Activated CD4-positive, alpha-beta memory T cell treated with anti-CD3 and anti-CD28 coated beads for 36 hours (primary cell): ENCODE measurements around the gene CDCP1. TPM values are rescaled to one million over a fixed set of nuclear protein-coding genes. Genes with fewer than 3 reads are reported as not detected.

Source experiments
- CTCF ChIA-PET: fragments of 350-600 bp; sonication (Branson Sonifier 250); formaldehyde crosslinking; loops from one replicate; lab custom pipeline; 2021; ENCODE audit warnings: antibody characterized with exemption, inconsistent platforms; lab: Charles Lee
- POLR2A ChIA-PET: fragments of 350-600 bp; sonication (Branson Sonifier 250); formaldehyde crosslinking; loops from one replicate; lab custom pipeline; 2021; ENCODE audit warnings: antibody characterized with exemption; lab: Charles Lee
- DNase-seq: peaks from one replicate; pipeline ENCODE4 v3.0.0-alpha.2; 2020
- H3K27ac Mint-ChIP-seq: one replicate; pipeline ENCODE4 v1.8.0; 2021; ENCODE audit warnings: mixed read lengths
- H3K27me3 Mint-ChIP-seq: one replicate; pipeline ENCODE4 v1.8.0; 2021; ENCODE audit warnings: mixed read lengths
- H3K36me3 Mint-ChIP-seq: one replicate; pipeline ENCODE4 v1.8.0; 2021; ENCODE audit warnings: mixed read lengths
- H3K4me1 Mint-ChIP-seq: one replicate; pipeline ENCODE4 v1.8.0; 2021; ENCODE audit warnings: low read depth, mixed read lengths
- H3K4me3 Mint-ChIP-seq: one replicate; pipeline ENCODE4 v1.8.0; 2021; ENCODE audit warnings: mild to moderate bottlenecking, mixed read lengths
- H3K9me3 Mint-ChIP-seq: one replicate; pipeline ENCODE4 v1.8.0; 2021; ENCODE audit warnings: mixed read lengths
- intact Hi-C: fragments of 100-400 bp; cut with micrococcal nuclease; formaldehyde crosslinking; loops from one replicate; pipeline ENCODE4 v1.15.1; 2023
- total RNA-seq, 2 experiments: library from RNA; stranded (reverse); gene quantifications; one replicate each; pipeline ENCODE4 v1.2.3, GENCODE V29; 2021

Gene CDCP1, protein sequence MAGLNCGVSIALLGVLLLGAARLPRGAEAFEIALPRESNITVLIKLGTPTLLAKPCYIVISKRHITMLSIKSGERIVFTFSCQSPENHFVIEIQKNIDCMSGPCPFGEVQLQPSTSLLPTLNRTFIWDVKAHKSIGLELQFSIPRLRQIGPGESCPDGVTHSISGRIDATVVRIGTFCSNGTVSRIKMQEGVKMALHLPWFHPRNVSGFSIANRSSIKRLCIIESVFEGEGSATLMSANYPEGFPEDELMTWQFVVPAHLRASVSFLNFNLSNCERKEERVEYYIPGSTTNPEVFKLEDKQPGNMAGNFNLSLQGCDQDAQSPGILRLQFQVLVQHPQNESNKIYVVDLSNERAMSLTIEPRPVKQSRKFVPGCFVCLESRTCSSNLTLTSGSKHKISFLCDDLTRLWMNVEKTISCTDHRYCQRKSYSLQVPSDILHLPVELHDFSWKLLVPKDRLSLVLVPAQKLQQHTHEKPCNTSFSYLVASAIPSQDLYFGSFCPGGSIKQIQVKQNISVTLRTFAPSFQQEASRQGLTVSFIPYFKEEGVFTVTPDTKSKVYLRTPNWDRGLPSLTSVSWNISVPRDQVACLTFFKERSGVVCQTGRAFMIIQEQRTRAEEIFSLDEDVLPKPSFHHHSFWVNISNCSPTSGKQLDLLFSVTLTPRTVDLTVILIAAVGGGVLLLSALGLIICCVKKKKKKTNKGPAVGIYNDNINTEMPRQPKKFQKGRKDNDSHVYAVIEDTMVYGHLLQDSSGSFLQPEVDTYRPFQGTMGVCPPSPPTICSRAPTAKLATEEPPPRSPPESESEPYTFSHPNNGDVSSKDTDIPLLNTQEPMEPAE
- under 1 TPM; 0.48 to 0.53 TPM for total RNA-seq

- H3K4me1 Mint-ChIP-seq, result peaks cover 7% of the 10 kb centered on the region
- no peak for DNase-seq
- H3K4me3 Mint-ChIP-seq, result peak within 1 kb of the TSS; percentile 68
- ChIA-PET POLR2A (no interaction called here), CTCF (interaction anchor here (1.8 kb wide), 1 partner anchor 64 kb away, joined by 7 read pairs; no protein-coding TSS in a partner anchor)
- H3K27ac Mint-ChIP-seq, result no peak within 1 kb of the TSS
- peaks cover 40% of the 10 kb centered on the region for H3K27me3 Mint-ChIP-seq
- peaks cover 4% of the 10 kb centered on the region for H3K9me3 Mint-ChIP-seq
- H3K36me3 Mint-ChIP-seq, result no peaks in the 10 kb centered on the region
- intact Hi-C loops, result no loop called here
Measured at GRCh38 chr3:45145681-45146614, at the start of gene CDCP1. TSS of gene CDCP1 (minus strand) at chr3:45146378. CDS start at chr3:45146287, 91 bp downstream.

DNA sequence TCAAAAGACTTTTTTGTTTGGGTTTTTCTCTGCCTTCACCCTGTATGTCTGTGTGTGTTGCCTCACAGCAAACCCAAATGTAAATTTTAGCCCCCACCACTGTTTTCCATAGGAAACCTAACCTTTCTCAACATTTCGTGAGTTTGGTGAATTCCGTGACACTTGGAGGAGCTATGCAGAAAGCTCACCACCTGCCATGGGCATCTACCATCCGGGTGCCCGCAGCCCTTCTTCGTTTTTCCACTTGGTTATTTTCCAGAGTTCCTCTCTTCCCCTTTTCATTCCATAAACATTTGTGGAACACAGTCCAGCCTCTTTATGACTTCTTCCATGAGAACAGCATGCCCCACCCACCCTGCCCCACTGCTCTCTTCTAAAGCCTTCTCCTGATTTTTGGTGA is 48.6 kb upstream of the CDCP1 start:
- Mint-ChIP-seq H3K9me3 (no peaks in the 10 kb centered on the region), H3K4me1 (no peaks in the 10 kb centered on the region), H3K27me3 (peaks cover 10% of the 10 kb centered on the region), H3K36me3 (no peaks in the 10 kb centered on the region), H3K27ac (no peak overlapping the region), H3K4me3 (no peak overlapping the region)
- intact Hi-C loops, result no loop called here
- DNase-seq, result no peak
- CTCF ChIA-PET, result interaction anchor here (0.9 to 1.6 kb wide), 2 partner anchors 16 to 154 kb away, joined by 5 to 6 read pairs; no protein-coding TSS in a partner anchor
- POLR2A ChIA-PET, result no interaction called here

GRCh38 chr3:45191924-45192417 is 45.8 kb upstream of the CDCP1 start:
- DNase-seq, result no peak
- Mint-ChIP-seq H3K36me3 (no peaks in the 10 kb centered on the region), H3K4me1 (peaks cover 3% of the 10 kb centered on the region), H3K27ac (no peak overlapping the region), H3K9me3 (no peaks in the 10 kb centered on the region), H3K27me3 (peaks cover 6% of the 10 kb centered on the region), H3K4me3 (no peak overlapping the region)
- intact Hi-C loops, result no loop called here
- CTCF ChIA-PET, result interaction anchor here (2.5 kb wide), 1 partner anchor 19 kb away, joined by 11 read pairs; no protein-coding TSS in a partner anchor
- POLR2A ChIA-PET, result no interaction called here

DNA sequence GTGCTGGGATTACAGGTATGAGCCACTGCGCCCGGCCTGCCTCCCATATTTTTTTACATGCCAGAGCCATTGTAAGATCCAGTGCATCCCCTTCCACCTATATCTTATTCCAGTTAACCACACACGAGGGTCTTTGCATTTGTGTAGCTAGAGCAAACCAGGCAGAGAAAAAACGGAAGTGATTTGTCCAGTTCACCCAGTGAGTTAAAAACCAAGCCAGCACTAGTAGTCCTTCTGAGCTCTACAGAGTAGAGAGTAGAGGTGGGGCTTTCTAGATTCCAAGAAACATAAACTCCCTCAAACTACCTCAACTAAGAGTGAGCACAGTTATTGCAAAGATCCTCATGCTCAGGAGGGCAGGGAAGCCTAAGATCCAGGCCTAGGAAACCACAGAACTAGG is 45.2 kb upstream of the CDCP1 start:
- no peaks in the 10 kb centered on the region for H3K36me3 Mint-ChIP-seq
- H3K4me3 Mint-ChIP-seq, result no peak overlapping the region
- no peaks in the 10 kb centered on the region for H3K9me3 Mint-ChIP-seq
- no peak overlapping the region for H3K27ac Mint-ChIP-seq
- peaks cover 7% of the 10 kb centered on the region for H3K27me3 Mint-ChIP-seq
- ChIA-PET CTCF (interaction anchor here (2.5 kb wide), 1 partner anchor 19 kb away, joined by 11 read pairs; no protein-coding TSS in a partner anchor), POLR2A (no interaction called here)
- peaks cover 3% of the 10 kb centered on the region for H3K4me1 Mint-ChIP-seq
- no peak for DNase-seq
- intact Hi-C loops, result no loop called here

DNA sequence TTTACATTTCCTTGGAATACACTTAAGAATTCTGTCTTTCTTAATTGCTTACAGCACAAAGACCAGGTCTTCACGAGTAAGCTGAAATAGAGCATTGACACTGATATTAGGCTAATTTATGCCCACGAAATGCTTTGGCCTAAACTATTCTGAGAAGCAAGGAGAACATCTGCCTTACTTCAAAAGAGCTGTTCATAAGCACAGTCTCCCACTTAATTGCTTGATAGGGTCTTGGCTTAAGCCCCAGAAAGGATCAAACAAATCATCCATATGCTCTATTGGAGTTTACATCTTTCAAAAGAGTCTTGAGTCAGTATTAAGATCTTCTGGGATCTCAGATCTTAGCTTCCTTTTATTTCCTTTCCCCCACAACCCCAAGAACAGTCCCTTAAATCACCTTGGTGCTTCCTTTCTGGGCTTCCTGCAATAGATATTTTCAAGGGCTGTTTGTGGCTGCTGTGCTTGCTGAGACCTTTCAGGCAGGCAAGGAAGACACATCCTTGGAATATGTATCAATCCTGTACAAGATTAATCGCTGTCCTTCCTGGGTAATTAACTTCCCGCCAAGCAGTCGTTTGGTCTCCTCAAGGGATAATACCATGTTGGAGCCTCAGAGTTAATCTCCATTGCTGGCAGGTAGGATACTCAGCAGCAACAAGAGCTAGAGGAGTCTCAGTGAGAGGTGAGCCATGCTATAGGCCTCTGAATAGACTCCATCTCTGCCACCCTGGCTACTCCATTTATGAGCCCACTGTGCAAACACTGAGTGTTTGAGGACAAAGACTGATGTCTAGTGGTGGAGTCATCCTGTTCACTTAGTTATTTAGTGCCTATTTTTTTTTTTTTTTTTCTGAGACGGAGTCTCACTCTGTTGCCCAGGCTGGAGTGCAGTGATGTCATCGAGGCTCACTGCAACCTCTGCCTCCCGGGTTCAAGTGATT is 42.8 kb upstream of the CDCP1 start:
- H3K27me3 Mint-ChIP-seq, result peaks cover 10% of the 10 kb centered on the region
- intact Hi-C loops, result no loop called here
- no peaks in the 10 kb centered on the region for H3K9me3 Mint-ChIP-seq
- no peak overlapping the region for H3K4me3 Mint-ChIP-seq
- POLR2A ChIA-PET, result no interaction called here
- peaks cover 3% of the 10 kb centered on the region for H3K4me1 Mint-ChIP-seq
- H3K36me3 Mint-ChIP-seq, result no peaks in the 10 kb centered on the region
- DNase-seq, result no peak
- CTCF ChIA-PET, result no interaction called here
- H3K27ac Mint-ChIP-seq, result no peak overlapping the region

- POLR2A ChIA-PET, result no interaction called here
- Mint-ChIP-seq H3K4me1 (peaks cover 7% of the 10 kb centered on the region), H3K9me3 (no peaks in the 10 kb centered on the region), H3K27ac (no peak overlapping the region), H3K27me3 (peaks cover 10% of the 10 kb centered on the region), H3K36me3 (no peaks in the 10 kb centered on the region), H3K4me3 (no peak overlapping the region)
- intact Hi-C loops, result no loop called here
- peak; percentile 56 for DNase-seq
- CTCF ChIA-PET, result no interaction called here
Measured at GRCh38 chr3:45187694-45188141, 41.5 kb upstream of the CDCP1 start.

DNA sequence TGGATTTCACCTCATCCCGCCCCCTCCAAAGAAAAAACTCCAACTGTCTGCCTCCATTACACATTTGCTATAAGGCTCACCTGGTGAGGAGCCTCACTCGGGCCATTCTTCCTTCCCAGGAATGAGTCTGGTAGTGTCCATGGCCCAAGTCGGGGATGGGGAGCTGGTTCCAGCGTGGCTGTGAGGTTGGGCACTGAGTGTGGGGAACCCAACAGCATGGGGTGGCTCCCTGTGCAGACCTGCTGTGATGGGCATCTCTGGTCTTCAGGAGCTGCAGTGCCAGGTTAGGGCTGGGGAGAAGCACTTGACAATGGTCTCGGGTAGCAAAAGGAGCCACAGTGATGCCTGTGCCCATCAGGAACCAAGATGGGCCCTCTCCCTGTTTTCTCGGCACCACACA is 40.7 kb upstream of the CDCP1 start:
- Mint-ChIP-seq H3K27me3 (peaks cover 10% of the 10 kb centered on the region), H3K9me3 (no peaks in the 10 kb centered on the region), H3K4me3 (no peak overlapping the region), H3K4me1 (peaks cover 7% of the 10 kb centered on the region), H3K27ac (no peak overlapping the region), H3K36me3 (no peaks in the 10 kb centered on the region)
- POLR2A ChIA-PET, result no interaction called here
- intact Hi-C loops, result no loop called here
- CTCF ChIA-PET, result no interaction called here
- DNase-seq, result no peak

DNA sequence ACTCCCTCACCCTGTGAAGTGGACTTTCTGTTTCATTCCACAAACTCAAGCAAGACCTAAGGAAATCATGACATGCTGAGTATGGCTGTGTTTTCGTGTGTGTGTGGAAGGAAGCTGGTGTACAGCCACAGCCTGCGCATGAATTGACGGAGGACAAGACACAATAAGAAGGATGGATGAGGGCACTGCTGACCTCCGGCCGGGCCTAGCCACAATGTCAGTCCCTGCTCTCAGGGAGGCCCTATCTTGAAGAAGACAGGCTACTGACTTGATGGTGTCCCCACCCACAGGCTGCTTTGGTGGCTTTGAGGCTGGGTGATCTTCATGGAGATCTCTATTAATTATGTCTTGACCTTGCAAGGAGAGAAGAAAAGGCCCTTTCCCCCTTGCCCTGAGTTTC is 39.3 kb upstream of the CDCP1 start:
- POLR2A ChIA-PET, result no interaction called here

DNA sequence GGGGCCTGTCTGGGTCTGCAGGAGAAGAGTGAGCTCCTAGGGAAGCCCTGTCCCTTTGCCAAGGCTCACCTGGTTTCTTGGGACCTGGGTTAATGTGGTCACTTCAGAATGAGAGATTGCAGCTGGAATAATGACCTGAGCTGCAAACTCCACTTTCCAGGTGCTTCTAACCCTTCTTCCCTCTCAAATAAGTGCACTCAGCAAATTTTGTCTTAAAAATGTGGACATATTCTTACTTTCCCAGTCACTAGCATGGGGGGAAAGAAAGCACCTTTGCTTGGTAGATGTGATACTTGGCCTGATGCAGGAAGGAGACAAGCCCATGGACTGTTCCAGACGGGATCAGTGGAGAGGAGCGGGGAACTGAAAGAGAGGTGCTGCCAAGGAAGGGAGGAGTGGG is 38.9 kb upstream of the CDCP1 start:
- H3K9me3 Mint-ChIP-seq, result no peaks in the 10 kb centered on the region

More for the DNA sequence above, 39.3 kb upstream of the CDCP1 start:
- Mint-ChIP-seq H3K27me3 (peaks cover 10% of the 10 kb centered on the region), H3K9me3 (no peaks in the 10 kb centered on the region), H3K36me3 (no peaks in the 10 kb centered on the region), H3K4me1 (peaks cover 7% of the 10 kb centered on the region), H3K4me3 (no peak overlapping the region), H3K27ac (peak overlapping the region; percentile 18)
- intact Hi-C loops, result no loop called here
- DNase-seq, result no peak
- CTCF ChIA-PET, result interaction anchor here (1.2 kb wide), 1 partner anchor 25 kb away, joined by 3 read pairs; no protein-coding TSS in a partner anchor

DNA sequence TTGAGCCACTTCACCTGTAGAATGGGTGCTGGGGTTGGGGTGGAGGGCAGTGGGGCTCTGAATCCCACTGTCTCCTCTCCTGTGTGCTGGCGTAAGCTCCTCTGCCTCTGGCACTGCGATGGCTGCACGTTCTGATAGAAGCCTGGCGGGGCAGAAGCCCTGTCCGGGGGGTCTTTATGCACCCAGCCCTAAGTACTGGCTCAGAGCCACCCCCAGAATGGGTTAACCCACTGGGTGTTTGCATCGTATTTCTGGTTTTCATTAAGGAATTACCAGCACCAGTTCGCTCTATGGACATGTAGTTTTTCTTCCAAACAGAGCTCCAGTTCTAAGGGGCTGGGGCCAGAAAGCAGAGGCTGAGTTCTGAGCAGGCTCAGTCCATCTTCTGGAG is 37.7 kb upstream of the CDCP1 start:
- no peak overlapping the region for H3K4me3 Mint-ChIP-seq
- CTCF ChIA-PET, result interaction anchor here (0.8 to 0.9 kb wide), 2 partner anchors 142 to 143 kb away, joined by 3 to 5 read pairs; no protein-coding TSS in a partner anchor
- no peaks in the 10 kb centered on the region for H3K36me3 Mint-ChIP-seq
- H3K9me3 Mint-ChIP-seq, result no peaks in the 10 kb centered on the region
- POLR2A ChIA-PET, result no interaction called here
- peaks cover 7% of the 10 kb centered on the region for H3K4me1 Mint-ChIP-seq
- DNase-seq, result no peak
- no peak overlapping the region for H3K27ac Mint-ChIP-seq
- intact Hi-C loops, result no loop called here
- H3K27me3 Mint-ChIP-seq, result peaks cover 10% of the 10 kb centered on the region

More for the DNA sequence above, 38.9 kb upstream of the CDCP1 start:
- Mint-ChIP-seq H3K27me3 (peaks cover 10% of the 10 kb centered on the region), H3K4me3 (no peak overlapping the region), H3K4me1 (peaks cover 7% of the 10 kb centered on the region), H3K27ac (no peak overlapping the region), H3K36me3 (no peaks in the 10 kb centered on the region)
- intact Hi-C loops, result no loop called here
- ChIA-PET POLR2A (no interaction called here), CTCF (interaction anchor here (1.2 kb wide), 1 partner anchor 25 kb away, joined by 3 read pairs; no protein-coding TSS in a partner anchor)
- DNase-seq, result no peak
